Dedifferentiated amniotic fluid mesenchymal stem cell (primary cell): ENCODE measurements around the gene NFATC2.
A peak's percentile ranks its signal among the peaks of the same experiment; 100 is the strongest.
"Not testable (repeated sequence)": the region's sequence is repeated elsewhere in the genome, so short reads cannot be mapped to it uniquely, and the experiment has no call there.

Experiments
- DNase-seq: peaks from one replicate; pipeline ENCODE4 v3.0.0-alpha.2; 2016; ENCODE audit errors: extremely low spot score

Gene NFATC2

DNA sequence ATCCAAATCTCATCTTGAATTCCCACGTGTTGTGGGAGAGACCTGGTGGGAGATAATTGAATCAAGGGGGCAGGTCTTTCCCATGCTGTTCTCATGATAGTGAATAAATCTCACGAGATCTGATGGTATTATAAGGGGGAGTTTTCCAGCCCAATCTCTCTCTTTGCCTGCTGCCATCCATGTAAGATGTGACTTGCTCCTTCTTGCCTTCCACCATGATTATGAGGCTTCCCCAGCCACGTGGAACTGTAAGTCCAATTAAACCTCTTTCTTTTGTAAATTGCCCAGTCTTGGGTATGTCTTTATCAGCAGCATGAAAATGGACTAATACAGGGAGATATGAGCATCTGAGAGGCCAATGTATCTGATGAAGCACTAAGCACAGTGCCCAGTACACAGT is 26.0 kb upstream of the NFATC2 start:
- DNase-seq = not testable (repeated sequence)

DNA sequence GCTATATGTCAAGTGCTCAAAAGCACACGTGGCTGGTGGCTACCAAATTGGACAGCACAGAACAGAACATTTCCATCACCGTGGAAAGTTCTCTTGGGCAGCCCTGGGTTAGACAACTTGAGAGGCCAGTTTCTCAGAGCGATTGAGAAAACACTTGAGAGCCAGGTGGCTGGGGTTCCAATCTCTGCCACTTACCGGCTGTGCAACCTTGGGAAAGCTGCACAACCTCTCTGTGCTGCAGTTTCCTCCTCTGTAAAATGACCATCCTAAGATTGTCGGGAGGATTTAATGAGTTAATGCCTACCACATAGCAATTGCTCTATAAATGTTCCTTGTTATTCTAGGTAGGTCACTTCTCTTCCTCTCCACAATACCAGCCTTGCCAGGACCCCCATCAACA is 25.1 kb upstream of the NFATC2 start:
- no peak for DNase-seq

DNA sequence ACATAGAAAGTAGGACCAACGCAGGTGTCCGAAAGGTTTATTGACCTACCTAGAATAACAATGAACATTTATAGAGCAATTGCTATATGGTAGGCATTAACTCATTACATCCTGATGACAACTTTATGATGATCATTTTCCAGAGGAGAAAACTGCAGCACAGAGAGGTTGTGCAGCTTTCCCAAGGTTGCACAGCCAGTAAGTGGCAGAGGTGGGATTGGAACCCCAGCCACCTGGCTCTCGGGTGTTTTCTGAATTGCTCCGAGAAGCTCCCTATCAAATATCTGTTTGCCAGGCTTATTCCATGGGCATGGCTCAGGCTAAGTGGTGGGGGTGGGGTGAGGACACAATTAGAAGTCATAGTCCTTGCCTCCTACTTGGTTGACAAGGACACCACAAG is 24.1 kb upstream of the NFATC2 start:
- no peak for DNase-seq

DNA sequence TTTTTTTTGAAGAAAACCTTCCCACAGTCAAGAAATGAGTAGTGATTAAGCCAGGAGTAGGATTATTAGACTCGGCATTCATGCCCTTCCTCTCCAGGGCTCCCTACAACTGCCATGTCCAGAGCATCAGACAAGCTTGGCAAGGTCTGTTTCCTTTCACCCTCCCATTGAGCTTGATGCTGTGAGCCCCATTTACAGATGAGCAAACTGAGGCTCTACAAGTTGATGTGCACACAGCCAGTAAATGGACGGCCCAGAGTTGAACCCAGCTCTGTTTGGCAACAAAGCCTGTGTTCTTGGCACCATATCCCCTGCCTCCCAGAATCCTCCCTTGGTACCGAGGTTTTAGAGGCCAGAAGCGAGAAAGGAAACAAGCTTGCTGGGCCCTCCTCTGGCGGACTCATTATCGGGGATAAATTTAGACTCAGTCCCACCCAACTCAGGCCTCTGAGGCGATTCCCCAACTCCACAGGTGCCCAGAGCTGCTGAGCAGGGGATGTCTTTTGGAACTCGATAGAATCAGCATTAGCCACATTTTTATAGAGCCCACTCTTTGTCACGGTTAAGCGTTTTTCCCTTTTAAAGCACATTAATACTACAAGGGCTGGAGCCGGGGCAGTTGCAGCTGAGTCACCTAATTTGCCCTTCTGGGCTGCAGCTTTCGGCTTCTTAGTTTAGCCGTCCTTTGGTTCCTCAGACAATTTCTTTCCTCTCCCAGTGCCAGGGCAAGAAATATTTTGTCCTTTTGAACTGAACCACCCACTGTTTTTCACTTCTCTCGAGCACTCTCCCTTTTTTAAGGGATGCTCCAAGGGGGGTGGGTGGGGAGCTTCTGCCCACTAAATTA is 23.0 kb upstream of the NFATC2 start:
- DNase-seq = peak; percentile 30

DNA sequence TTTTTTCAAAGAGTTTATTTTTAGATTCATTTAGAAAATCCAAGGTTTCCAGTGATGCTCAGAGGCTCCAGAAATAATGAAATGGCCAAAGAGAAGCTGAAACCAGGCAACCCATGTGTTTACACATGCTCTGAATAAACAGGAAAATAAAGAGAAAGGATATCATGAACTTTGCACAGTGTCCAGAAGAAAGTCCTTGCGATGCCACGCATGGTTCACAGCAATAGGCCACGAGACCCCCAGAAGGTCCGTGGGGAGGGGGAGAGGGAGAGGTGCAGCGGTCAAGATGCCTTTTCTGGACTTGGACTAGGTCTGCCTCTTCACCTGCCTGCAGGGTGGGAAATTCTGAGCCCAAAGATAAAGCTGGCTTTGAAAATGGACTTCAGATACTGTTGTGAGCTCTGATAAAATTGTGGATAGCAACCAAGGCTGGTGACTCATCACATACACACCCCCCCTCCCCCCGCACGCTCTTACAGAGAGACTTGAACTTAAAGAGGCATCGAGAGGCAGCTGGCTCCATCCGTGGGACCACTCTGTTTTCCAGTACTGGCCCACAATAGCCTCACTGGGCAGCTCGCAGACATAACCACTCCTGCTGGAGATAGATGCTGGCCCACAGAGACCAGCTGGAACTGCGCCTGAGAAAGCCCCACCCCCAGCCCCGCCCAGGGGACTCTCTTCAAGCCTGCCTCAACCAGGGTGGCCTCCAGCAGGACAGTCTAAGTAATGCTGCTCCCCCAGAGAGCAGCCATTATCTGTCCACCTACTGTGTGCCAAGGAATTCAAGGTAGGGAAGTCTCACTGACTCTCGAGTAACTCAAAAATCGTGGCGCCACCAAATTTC is 21.2 kb upstream of the NFATC2 start:
- peak; percentile 58 for DNase-seq

DNA sequence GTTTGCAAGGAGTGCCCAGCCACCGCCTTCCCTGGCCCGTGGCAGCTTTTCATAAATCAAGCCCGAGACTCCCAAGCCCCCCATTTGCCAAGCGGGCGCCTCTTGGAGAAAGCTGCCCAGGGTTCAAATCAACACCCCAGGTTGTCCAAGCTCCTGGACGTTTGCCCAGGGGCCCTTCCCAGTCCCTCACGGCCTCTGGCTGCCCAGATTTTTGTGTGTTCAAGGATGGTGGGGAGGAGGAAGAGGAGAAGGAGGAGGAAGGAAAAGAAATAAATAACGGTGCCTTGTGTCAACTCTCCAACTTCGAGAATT is 20.6 kb upstream of the NFATC2 start:
- no peak for DNase-seq

DNA sequence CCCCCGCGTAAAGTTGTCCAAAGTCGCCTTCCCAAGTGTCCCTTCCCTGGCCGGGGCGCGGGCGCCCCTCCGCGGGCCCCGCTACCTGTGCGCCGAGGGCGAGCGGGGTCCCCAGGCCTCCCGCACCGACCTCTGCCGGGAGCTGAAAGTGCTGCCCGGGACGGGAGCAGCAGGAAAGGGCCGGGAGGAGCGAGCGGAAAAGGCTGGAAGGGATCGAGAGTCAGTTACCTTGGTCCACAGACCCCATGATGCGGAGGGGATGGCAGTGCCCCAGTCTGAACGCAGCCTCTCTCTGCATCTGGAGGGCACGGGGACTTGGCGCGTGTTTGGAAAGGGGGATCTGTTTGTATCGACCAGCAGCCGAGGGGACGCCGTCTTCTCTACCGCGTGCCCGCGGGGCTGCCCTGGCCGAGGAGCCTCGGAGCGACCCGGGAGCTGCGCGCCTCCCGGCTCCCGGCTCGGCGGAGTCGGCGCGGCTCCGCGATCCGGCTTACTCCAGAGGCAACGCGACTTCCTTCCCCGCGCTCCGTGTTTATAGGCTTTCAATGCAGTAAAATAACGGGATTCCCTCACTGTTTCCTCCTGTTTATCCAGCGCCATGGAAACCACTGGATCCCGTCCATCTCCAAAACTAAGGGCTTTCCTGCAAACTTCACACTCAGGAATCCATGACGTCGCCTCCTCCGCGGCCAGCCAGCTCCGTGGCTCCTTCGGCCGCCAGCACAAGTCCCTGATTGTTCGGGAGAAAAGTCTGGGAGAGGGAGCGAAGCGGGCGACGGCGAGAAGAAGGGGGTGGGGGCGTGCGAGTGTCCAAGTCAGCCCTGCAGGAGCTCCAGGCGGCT is 20.0 kb upstream of the NFATC2 start:
- peak; percentile 88 for DNase-seq

DNA sequence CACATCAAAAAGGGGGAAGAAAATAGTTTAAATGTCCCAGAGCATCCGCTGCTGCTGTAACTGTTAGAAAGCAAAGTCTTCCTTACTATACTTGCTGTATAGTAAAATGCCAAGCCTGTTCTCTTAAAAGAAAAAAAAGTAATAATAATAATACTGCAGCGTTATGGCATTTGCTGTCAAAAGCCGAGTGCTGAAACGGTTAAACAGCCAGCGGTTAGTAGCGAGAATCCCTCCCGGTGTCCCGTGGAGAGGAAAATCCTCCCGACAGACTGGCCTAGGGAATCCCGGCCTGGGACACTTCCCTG is 19.5 kb upstream of the NFATC2 start:
- DNase-seq = no peak

DNA sequence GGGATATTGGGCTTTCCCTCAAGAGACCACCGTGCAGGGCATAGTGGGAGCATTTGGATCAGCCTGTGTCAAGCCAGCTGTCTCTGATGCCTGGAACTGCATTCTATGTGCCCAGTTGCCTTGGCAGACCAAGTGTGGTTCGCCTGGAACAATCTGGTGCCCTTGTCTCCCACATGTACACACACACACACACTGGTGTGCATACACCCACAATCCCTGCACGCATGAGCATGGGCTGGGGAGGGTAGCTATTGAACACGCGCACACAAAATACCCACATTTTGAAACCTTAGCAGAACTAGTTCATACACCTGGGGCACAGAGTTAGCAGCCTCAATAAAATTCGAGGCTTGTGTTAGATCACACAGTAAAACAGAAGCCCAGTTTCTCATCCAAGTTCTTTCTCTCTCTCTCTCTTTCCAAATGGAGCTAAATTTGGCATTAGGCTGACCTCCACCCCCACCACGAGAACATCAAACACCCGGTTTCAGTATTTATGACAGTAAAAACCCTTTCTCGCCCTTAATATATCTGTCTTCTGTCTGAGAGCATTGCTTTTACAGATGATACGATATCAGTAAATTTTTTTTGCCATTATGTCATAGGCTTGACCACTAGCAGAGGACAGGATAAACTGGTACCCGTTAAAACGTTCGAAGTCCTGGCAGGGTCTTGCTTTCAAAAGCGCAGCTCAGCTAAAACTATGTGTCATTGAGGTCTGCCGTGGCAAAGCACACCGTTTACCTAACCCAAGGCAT is 18.2 kb upstream of the NFATC2 start:
- no peak for DNase-seq

DNA sequence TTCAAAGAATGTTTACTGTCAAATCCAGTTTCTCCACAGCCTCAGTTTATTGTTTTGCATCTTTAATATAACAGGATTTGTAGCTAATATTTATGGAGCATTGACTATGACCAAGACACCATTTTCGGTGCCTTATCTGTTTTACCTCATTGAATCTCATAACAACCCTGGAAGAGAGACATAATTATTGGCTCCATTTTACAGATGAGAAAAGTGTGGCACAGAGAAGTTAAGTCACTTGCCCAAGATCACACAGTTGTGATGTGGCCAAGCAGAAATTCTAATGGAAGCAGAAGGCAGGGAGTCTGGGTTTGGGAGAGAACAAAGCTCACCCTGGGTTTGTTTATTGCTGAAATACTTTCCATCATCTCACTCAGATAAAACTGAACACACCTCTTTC is 17.5 kb upstream of the NFATC2 start:
- DNase-seq = no peak

DNA sequence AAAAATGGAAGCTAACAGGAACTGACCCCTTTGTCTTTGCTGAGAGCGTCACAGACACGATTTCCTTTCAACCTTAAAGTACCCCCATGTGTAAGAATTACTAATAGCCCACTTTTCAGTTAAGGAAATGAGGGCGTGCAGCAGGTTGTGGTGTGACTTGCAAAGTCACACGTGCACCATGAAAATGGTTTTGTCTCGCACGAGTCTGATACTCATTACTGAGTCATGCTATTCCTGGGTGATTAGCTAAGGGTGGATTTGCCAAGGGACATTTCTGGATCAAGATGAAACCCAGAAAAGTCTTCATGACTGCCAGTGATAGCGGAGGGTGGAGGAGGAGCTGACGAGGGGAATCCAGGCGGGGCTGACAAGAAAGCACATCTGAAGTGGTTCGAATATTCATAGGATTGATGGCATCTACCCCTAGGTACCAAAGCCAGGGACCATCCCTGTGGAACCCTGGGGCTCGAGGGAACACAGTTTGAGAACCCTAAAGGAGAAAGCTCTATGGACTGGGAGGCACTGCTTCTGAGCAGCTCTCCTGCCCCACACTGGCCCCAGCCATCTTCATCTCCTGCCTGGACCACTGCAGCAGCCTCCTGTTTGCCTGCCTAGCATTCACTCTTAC is 12.1 kb upstream of the NFATC2 start:
- no peak for DNase-seq

DNA sequence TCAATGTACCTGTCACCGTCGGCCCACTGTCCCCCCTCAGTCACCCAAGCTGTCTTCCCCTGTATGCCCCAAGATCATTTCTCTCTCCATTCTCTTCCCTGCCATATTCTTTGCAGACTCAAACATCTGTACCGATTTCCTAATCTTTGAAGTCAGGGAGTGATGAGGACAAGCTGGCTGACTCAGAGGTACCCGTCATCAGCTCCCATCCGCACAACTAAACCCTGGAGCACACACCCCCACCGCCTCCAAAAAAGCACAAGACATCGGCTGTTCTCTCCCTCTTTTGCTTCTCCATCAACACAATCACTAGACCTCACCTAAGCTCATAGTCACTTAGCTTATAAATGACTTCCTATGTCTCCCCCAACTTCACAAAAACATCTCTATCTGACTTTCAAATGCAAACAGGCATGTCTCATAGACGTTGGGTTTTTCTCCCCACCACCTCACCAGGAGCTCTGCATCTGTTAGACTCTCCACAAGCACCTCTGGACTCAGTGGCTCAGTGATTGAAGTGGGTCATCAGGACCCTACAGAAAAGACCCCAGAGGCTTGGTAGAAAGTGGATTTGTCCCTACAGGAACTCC is 11.5 kb upstream of the NFATC2 start:
- DNase-seq = no peak

DNA sequence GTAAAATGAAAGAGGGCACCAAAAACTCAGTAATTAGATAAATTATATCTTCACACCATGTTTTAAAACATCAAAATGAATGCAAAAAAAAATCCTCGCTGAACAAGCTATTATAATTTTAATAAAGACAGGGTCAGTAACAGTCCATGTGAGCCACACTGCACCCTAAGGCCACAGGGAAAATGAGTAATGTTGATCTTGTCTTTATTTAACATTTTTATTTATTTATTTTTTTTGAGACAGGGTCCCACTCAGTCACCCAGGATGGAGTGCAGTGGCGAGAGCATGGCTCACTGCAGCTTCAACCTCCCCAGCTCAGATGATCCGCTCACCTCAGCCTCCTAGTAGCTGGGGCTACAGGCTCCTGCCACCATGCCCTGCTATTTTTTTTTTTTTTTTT is 8.7 kb upstream of the NFATC2 start:
- DNase-seq = no peak

DNA sequence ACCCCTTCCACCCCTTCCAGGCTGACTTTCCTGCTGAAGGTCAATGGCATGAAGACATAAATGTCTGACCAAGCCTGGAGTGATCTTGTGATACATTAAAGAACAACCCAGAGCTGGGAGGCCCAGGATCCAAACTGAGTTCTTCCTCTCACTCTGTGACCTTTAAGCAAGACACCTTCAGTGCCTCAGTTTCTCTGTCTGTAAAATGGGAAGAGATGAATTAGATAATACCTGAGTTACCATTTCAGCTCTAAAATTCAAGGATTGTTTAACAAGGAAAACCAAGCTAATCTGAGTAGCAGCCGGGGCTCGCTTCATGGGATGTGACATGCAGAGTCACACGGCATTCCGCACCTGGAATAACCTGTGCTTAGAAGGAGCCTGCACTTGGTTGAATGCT is 7.0 kb upstream of the NFATC2 start:
- DNase-seq = no peak

DNA sequence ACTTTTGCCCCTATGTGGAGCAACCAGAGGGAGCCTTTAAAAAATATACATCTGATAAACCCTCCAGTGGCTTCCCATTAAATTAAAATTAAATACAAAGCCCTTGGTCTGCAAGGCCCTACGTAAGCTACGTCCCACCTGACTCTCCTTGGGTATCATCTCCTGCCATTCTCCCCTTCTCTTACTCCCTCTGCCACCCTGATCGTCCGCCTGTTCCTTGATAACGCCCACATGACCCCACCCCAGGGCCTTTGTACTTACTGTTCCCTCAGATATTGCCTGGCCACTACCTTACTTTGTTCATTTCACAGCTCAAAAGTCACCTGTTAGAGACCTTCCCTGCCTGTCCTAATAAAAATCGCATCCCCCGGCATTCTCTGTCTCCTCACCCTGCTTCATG is 5.4 kb upstream of the NFATC2 start:
- DNase-seq = no peak

DNA sequence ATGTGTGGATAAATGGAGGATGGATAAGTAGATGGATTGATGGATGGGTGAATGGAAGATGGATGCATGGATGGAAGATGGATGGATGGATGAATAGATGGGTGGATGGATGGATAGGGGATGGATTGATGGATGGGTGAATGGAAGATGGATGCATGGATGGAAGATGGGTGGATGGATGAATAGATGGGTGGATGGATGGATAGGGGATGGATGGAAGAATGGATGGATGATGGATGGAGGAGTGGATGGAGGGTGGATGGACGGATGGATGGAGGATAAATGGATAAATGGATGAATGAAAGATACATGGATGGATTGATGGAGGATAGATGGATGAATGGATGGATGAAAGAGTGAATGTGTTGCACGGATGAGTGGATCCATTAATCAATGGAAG is 3.0 kb upstream of the NFATC2 start:
- no peak for DNase-seq

DNA sequence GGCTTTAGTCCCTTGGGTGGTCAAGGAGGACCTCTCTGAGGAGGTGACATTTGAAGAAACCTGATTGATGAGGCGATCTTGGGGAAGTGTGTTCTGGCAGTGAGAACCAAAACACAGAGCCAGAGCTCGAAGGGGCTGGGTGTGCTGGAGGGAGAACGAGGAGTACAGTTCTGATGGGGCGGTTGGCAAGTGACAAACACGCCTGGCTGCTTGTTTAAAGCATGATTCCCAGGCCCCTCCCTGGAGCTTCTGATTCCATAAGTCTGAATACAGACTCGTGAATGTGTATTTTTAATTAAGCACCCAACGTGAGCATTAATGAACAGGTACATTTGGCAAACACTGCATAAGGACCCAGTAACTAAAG is 886 bp upstream of the NFATC2 start:
- no peak for DNase-seq

DNA sequence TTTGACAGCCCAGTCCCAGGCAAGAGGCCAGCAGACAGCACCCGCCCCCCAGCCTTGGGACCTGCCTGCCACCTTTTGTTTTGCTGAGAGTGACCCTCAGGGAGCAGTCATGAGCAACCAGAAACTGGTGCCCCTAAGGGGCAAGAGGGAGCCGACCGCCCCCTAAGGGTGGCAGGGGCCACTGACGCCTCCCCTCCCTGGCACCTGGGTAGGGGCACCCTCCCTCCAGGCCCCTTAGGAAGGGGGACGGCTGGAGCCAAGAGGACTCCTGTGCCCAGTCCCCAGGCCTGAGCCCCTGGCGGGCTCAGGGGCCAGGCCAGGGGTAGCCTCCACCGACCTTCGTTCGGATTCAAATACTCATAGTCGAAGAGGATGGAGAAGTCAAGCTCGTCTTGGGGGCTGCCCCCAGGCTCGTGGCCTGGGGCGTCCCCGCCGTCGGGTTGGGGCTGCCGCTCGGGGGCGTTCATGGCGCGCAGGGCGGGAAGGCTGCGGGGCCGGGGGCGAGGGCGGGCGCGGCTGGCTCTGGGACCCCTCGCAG is 417 bp downstream of the NFATC2 start:
- no peak for DNase-seq

DNA sequence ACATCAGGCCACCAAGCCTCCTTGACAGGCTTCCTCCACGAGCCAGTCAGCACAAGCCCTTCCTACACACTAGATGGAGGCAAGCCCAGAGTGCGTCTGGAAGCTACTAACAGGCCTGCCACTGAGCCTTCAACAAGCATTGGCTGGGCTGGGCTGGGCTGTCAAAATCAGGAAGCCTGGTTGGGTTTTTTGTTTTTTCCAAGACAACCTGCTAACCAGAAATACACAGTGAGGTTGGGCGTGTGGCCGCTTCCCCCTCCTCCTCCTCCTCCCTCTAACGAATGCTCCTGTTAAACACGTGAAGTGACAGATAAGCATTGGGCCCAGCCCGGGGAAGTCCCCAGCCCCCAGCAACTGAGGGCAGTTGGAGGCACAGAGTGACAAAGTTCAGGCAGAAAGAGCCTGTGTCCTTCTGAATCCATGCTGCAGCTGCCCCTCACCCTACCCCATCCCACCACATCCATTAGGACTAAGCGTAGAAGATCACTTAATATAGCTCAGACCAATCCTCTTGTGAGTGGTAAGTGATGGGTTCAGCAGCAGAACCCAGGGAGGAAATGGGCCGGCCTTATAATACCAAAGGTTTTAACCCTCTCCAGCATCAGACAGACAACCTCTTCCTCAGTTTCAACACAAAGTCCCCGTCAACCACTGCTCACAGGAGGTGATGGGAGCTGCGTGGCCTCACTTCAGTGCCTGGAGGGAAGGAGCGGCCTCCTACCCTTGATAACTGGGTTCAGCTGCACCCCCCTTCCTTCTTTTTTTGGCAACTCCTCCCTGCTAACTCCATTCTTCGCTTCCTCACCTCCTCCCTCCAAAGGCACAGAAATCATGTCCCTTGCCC is 1.1 kb downstream of the NFATC2 start:
- no peak for DNase-seq

DNA sequence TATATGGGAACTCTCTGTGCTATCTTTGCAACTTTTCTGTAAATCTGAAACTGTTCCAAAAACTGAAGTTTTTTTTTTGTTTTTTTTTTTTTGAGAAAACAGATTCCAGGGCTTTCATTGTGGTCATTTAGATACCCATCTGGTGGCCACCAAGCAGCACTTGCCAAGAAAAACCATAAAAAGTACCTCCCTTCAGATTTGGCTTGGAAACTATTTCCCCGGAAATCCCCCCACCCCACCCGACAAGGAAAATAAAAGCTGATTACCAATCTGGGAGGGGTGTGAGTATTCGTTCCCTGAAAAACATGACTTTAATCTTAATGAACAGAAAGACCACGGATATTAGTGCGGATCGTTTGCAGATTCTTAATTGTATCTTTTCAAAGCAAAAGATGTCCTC is 1.9 kb downstream of the NFATC2 start:
- DNase-seq = no peak
